B cell (primary cell): Measurements from ENCODE around the gene SLC3A2. TPM values are rescaled to one million over a fixed set of nuclear protein-coding genes. Genes with fewer than 3 reads are reported as not detected.

ENCODE experiments used
- ATAC-seq: fragments of 200-7000 bp; cut with Tn5 transposase; one replicate; pipeline ENCODE4 v1.10.0; 2021; ENCODE audit warnings: low read depth, mild to moderate bottlenecking, moderate number of reproducible peaks, moderate library complexity
- CTCF ChIA-PET: fragments of 350-600 bp; sonication (Branson Sonifier 250); formaldehyde crosslinking; loops from one replicate; lab custom pipeline; 2021; ENCODE audit warnings: antibody characterized with exemption, inconsistent platforms; lab: Charles Lee
- POLR2A ChIA-PET: fragments of 350-600 bp; sonication (Branson Sonifier 250); formaldehyde crosslinking; loops from one replicate; lab custom pipeline; 2021; ENCODE audit warnings: antibody characterized with exemption; lab: Charles Lee
- DNase-seq: peaks from one replicate; pipeline ENCODE4 v3.0.0; 2013
- H2AFZ ChIP-seq: 2 replicates; pipeline ENCODE4 v1.6.1; 2012; ENCODE audit warnings: mild to moderate bottlenecking, low read depth, low read length; ENCODE audit not compliant: insufficient read depth, poor library complexity, severe bottlenecking
- H3K27ac ChIP-seq, 2 donors: 1 replicate in 1 of 2; 2 replicates in 1 of 2; pipeline ENCODE4 v1.5.1; 2012 to 2013; ENCODE audit warnings: low read length in 2 of 2, mild to moderate bottlenecking in 2 of 2, moderate library complexity in 1 of 2
- H3K27me3 ChIP-seq, 4 experiments: fragments of 200-600 bp in 1 of 4; sonication (generic) in 1 of 4; replicated peaks in 1 of 4; 1 replicate in 2 of 4; 2 replicates in 2 of 4; pipeline versions ENCODE4 v1.6.1 to v1.7.0; 2013 to 2016; ENCODE audit warnings: low read length in 3 of 4, mild to moderate bottlenecking in 2 of 4, mixed read lengths in 1 of 4, moderate library complexity in 1 of 4; ENCODE audit not compliant: insufficient read depth in 4 of 4, control insufficient read depth in 3 of 4; ENCODE audit errors: control extremely low read depth in 1 of 4
- H3K36me3 ChIP-seq, 2 experiments: replicated peaks in 1 of 2; 1 replicate in 1 of 2; 2 replicates in 1 of 2; pipeline versions ENCODE4 v1.6.1 to v1.7.1; 2013; ENCODE audit warnings: low read length in 1 of 2; ENCODE audit not compliant: insufficient read depth in 2 of 2, control insufficient read depth in 1 of 2; ENCODE audit errors: control extremely low read depth in 1 of 2, extremely low read depth in 1 of 2
- H3K4me1 ChIP-seq, 2 donors: fragments of 200-600 bp in 1 of 2; sonication (generic) in 1 of 2; 1 replicate in 1 of 2; 2 replicates in 1 of 2; pipeline versions ENCODE4 v1.5.1 to v1.6.1; 2013 to 2017; ENCODE audit warnings: low read length in 2 of 2; ENCODE audit not compliant: control insufficient read depth in 2 of 2, insufficient read depth in 2 of 2
- H3K4me2 ChIP-seq: replicated peaks from 2 replicates; pipeline ENCODE3; 2012; ENCODE audit warnings: mild to moderate bottlenecking, low read depth, low read length; ENCODE audit not compliant: poor library complexity, severe bottlenecking
- H3K4me3 ChIP-seq, 5 experiments: fragments of 200-600 bp in 1 of 5; sonication (generic) in 1 of 5; 1 replicate in 3 of 5; 2 replicates in 2 of 5; pipeline versions ENCODE4 v1.5.1 to v1.7.0; 2011 to 2016; ENCODE audit warnings: low read length in 4 of 5, mild to moderate bottlenecking in 4 of 5, low read depth in 2 of 5, control low read depth in 1 of 5, moderate library complexity in 1 of 5; ENCODE audit not compliant: insufficient read depth in 1 of 5; ENCODE audit errors: control extremely low read depth in 1 of 5, extremely low read depth in 1 of 5
- H3K79me2 ChIP-seq: fragments of 200-600 bp; sonication (generic); one replicate; pipeline ENCODE4 v1.6.0; 2016; ENCODE audit warnings: low read length; ENCODE audit not compliant: control insufficient read depth, insufficient read depth
- H3K9ac ChIP-seq: fragments of 200-600 bp; sonication (generic); 2 replicates; pipeline ENCODE4 v1.6.1; 2017; ENCODE audit warnings: mild to moderate bottlenecking, low read length, moderate library complexity
- H3K9me3 ChIP-seq, 3 donors: one replicate each; pipeline versions ENCODE4 v1.6.1 to v1.7.1; 2013; ENCODE audit warnings: low read length in 2 of 3; ENCODE audit not compliant: control insufficient read depth in 2 of 3, insufficient read depth in 1 of 3; ENCODE audit errors: control extremely low read depth in 1 of 3
- H4K20me1 ChIP-seq: 2 replicates; pipeline ENCODE4 v1.6.0; 2012; ENCODE audit warnings: mild to moderate bottlenecking, low read length; ENCODE audit not compliant: insufficient read depth, control insufficient read depth, poor library complexity, severe bottlenecking
- H3K27ac Mint-ChIP-seq: one replicate; pipeline ENCODE4 v1.8.0; 2021; ENCODE audit warnings: mixed read lengths
- H3K27me3 Mint-ChIP-seq: one replicate; pipeline ENCODE4 v1.8.0; 2021; ENCODE audit warnings: mixed read lengths
- H3K4me1 Mint-ChIP-seq: one replicate; pipeline ENCODE4 v1.8.0; 2021; ENCODE audit warnings: mixed read lengths
- H3K4me3 Mint-ChIP-seq: one replicate; pipeline ENCODE4 v1.8.0; 2021; ENCODE audit warnings: mixed read lengths
- H3K9me3 Mint-ChIP-seq: one replicate; pipeline ENCODE4 v1.8.0; 2022; ENCODE audit warnings: mixed read lengths; ENCODE audit not compliant: insufficient read depth
- CTCF ChIP-seq: fragments of 200-600 bp; IDR thresholded peaks from one replicate; pipeline ENCODE4 v1.8.0; 2022; ENCODE audit warnings: antibody characterized with exemption, mild to moderate bottlenecking
- EZH2 ChIP-seq: IDR thresholded peaks from 2 replicates; pipeline ENCODE4 v1.6.1; 2012; ENCODE audit warnings: borderline replicate concordance, low read depth, mild to moderate bottlenecking, moderate library complexity, low read length; ENCODE audit not compliant: insufficient read depth, poor library complexity, severe bottlenecking
- WGBS: methylation state at CpG from one replicate; pipeline ENCODE4 v1.1.5; 2013; ENCODE audit warnings: missing lambda C conversion rate; ENCODE audit not compliant: insufficient coverage; 5-methylcytosine and 5-hydroxymethylcytosine counted together
- intact Hi-C: fragments of 100-400 bp; cut with micrococcal nuclease; formaldehyde crosslinking; loops from one replicate; pipeline ENCODE4 v1.10.0; 2022
- polyA plus RNA-seq: library from polyadenylated mRNA; depleted of rRNA; stranded (reverse); fragments of >200 nt; gene quantifications from 2 replicates; pipeline ENCODE4 v1.2.3, GENCODE V29; 2012
- total RNA-seq, 2 donors: library from RNA; stranded (reverse); fragments of 120-200 nt in 1 of 2; gene quantifications; 1 replicate in 1 of 2; 2 replicates in 1 of 2; pipeline versions ENCODE4 v1.2.3 to v1.2.4, GENCODE V29; 2013 to 2022

The SLC3A2 gene
- total and polyA plus RNA-seq, 2 donors (not counting 1 experiment from before 2014, with no cell fraction given) = 92.0 to 148 TPM

GRCh38 chr11:62930157-62930556, 49.5 kb downstream of the SLC3A2 start:
- Mint-ChIP-seq H3K27me3 (peaks cover 69% of the 10 kb centered on the region), H3K4me1 (peaks cover 20% of the 10 kb centered on the region)
- WGBS = 84% methylated on average over 3 of the region's 4 CpGs

GRCh38 chr11:62930666-62931065, 50.0 kb downstream of the SLC3A2 start:
- no peak overlapping the region for H3K4me3 Mint-ChIP-seq
- no peaks in the 10 kb centered on the region for H3K36me3 ChIP-seq

More at GRCh38 chr11:62930157-62930556, 49.5 kb downstream of the SLC3A2 start:
- Histone ChIP-seq H3K79me2 (no peaks in the 10 kb centered on the region), H3K27ac (no peak overlapping the region), H3K9me3 (peaks cover 0 to 21% (median 0%) of the 10 kb centered on the region in 3 donors), H3K9ac (no peak overlapping the region), H3K4me2 (no peak overlapping the region), H3K4me1 (peaks cover 18 to 24% of the 10 kb centered on the region in 2 donors), H3K36me3 (no peaks in the 10 kb centered on the region), H4K20me1 (no peaks in the 10 kb centered on the region), H3K27me3 (peaks cover 0 to 65% (median 27%) of the 10 kb centered on the region in 4 experiments), H3K4me3 (no peak overlapping the region), H2AFZ (no peak overlapping the region)
- no peaks in the 10 kb centered on the region for H3K9me3 Mint-ChIP-seq
- POLR2A ChIA-PET = no interaction called here
- intact Hi-C loops = no loop called here
- CTCF ChIA-PET = interaction anchor here (2.4 kb wide), 1 partner anchor 24 kb away, joined by 10 read pairs; no protein-coding TSS in a partner anchor
- no peak overlapping the region for H3K4me3 Mint-ChIP-seq
- H3K27ac Mint-ChIP-seq = no peak overlapping the region
- no peak for ATAC-seq
- no peak for DNase-seq
- TF ChIP-seq CTCF (no peak), EZH2 (no peak)

More at GRCh38 chr11:62930666-62931065, 50.0 kb downstream of the SLC3A2 start:
- DNase-seq (no peak), ATAC-seq (no peak)
- Histone ChIP-seq H3K79me2 (no peaks in the 10 kb centered on the region), H3K4me3 (no peak overlapping the region), H2AFZ (no peak overlapping the region), H3K9me3 (peaks cover 0 to 17% (median 0%) of the 10 kb centered on the region in 3 donors), H3K9ac (no peak overlapping the region), H3K4me2 (no peak overlapping the region), H3K27me3 (peaks cover 0 to 60% (median 23%) of the 10 kb centered on the region in 4 experiments), H3K27ac (no peak overlapping the region), H3K4me1 (peaks cover 14 to 19% of the 10 kb centered on the region in 2 donors), H4K20me1 (no peaks in the 10 kb centered on the region)
- no peak for TF ChIP-seq CTCF
- no peak for TF ChIP-seq EZH2
- ChIA-PET POLR2A (no interaction called here), CTCF (interaction anchor here (2.4 kb wide), 1 partner anchor 24 kb away, joined by 10 read pairs; no protein-coding TSS in a partner anchor)
- intact Hi-C loops = no loop called here
- Mint-ChIP-seq H3K27me3 (peaks cover 64% of the 10 kb centered on the region), H3K9me3 (no peaks in the 10 kb centered on the region), H3K27ac (no peak overlapping the region), H3K4me1 (peaks cover 15% of the 10 kb centered on the region)
- 46% methylated on average over 1 of the region's 1 CpG for WGBS
